ENCODE measurements around the gene GUCA2B.

Gene GUCA2B

DNA sequence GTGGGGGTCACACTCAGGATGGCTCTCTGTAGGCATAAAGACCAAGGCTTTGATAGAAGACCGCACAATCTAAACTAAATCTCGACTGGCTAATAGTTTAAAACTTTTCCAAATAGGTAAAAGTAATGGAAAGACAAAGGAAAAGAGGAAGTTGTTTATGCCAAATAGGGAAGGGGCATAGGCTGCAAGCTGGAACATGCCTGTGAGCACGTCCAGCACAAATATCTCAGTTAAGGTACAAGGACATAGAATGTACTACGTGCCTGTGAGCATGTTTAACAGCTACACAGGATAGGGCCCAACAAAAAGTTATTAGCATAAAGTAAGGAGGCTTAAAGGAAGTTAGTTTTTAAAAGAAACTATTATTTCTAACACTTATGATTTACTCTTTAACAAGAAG, 38.9 kb downstream of the GUCA2B start:
- no peak for DNase-seq

DNA sequence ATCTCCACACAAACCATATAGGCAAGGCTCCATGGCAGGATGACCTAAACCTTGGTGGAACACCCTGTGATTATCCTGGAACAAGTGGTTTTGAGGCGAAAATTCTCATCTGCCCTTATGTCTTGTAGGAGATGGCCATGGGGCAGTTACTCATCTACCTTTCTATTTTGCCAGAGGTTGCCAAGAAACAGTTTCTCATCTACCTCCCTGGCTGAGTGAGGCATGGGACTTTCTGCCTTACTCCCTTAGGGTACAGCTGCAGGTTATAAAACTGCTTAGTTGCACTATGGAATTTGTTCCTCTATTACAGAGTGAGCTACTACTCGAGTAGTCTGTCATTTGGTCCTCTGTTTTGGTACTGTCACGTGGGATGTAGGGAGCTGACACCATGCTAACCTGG, 42.6 kb downstream of the GUCA2B start:
- no peak for DNase-seq

DNA sequence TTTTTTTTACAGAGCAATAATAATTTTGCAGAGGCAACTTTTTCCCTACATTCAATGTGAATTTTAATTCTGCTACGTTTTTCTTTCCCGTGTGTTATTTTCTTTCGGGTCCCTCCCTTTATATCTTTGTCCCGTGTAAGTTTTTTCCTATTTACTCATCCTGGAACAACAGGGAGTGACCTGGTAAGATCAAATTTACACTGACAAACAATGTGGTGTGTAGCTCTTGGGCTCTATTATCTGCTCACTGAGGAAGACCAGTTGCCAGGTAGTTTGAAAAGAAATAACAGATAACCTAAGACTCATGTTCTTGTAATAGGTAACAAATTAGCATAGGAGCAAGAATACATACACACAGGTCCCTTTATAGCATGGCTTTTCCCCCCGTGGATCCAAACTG, 45.0 kb downstream of the GUCA2B start:
- no peak for DNase-seq

DNA sequence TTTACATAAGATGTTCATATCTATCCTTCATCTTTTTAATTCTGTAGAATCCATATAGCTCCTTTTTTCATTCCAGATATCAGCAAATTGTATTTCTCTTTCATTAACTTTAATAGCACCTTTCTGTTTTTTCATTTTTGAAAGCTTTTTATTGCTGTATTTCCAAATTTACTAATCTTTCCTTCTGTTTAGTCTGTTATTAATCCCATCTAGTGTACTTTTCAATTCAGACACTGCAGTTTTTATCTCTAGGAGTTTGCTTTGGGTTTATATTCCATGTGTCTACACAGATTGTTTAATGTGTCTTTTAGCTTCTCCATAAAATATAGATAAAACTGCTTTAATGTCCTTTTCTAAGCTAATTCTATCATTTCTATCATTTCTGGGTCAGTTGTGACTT, 48.8 kb downstream of the GUCA2B start:
- DNase-seq = no peak

Measured in inflammatory macrophage treated with lipopolysaccharide for 1 hour (primary cell).